Esophagus squamous epithelium (tissue), 4 donors: ENCODE measurements around the gene ZBTB11.
"Not testable (repeated sequence)": the region's sequence is repeated elsewhere in the genome, so short reads cannot be mapped to it uniquely, and the experiment has no call there.

Experiments used
- CTCF ChIP-seq, 6 experiments: fragments of 450-650 bp in 4 of 6; fragments of 200-600 bp in 2 of 6; sonication (generic) in 2 of 6; IDR thresholded peaks; one replicate each; pipeline ENCODE4 v1.5.1; 2016 to 2019; ENCODE audit warnings: antibody characterized with exemption in 6 of 6, mild to moderate bottlenecking in 4 of 6, moderate library complexity in 4 of 6
- POLR2A ChIP-seq, 4 donors: fragments of 450-650 bp; IDR thresholded peaks; one replicate each; pipeline ENCODE4 v1.6.1; 2017; ENCODE audit warnings: antibody characterized with exemption in 4 of 4, mild to moderate bottlenecking in 4 of 4, moderate library complexity in 3 of 4

GRCh38 chr3:101613014-101613413 lies 63.9 kb downstream of the ZBTB11 start:
- not testable (repeated sequence) for TF ChIP-seq POLR2A, CTCF (IDR thresholded peaks at IDR 0.05)
